Embryonic facial prominence (tissue), 1 donor: ENCODE measurements around the gene TSKU.
"Not testable (repeated sequence)": the region's sequence is repeated elsewhere in the genome, so short reads cannot be mapped to it uniquely, and the experiment has no call there.

ENCODE experiments used
- DNase-seq: peaks from one replicate; pipeline ENCODE4 v3.0.0-alpha.2; 2016; ENCODE audit errors: extremely low spot score

TSKU gene

GRCh38 chr11:76800466-76801200 is 17.5 kb downstream of the TSKU start:
- no peak for DNase-seq

- DNase-seq, result no peak
Observed at GRCh38 chr11:76801225-76801624, 18.1 kb downstream of the TSKU start.

- no peak for DNase-seq
Observed at GRCh38 chr11:76801736-76802135, 18.6 kb downstream of the TSKU start.

- DNase-seq, result no peak
Observed at GRCh38 chr11:76802151-76802550, 19.0 kb downstream of the TSKU start.

GRCh38 chr11:76802621-76803020 is 19.5 kb downstream of the TSKU start:
- DNase-seq, result no peak

GRCh38 chr11:76803023-76803422 is 19.9 kb downstream of the TSKU start:
- no peak for DNase-seq

- no peak for DNase-seq
Observed at GRCh38 chr11:76803811-76804600, 20.9 kb downstream of the TSKU start.

- no peak for DNase-seq
Observed at GRCh38 chr11:76805206-76805913, 22.2 kb downstream of the TSKU start.

- no peak for DNase-seq
Observed at GRCh38 chr11:76806131-76806530, 23.0 kb downstream of the TSKU start.

- no peak for DNase-seq
Observed at GRCh38 chr11:76806608-76807205, 23.6 kb downstream of the TSKU start.

- peak; percentile 82 for DNase-seq
Observed at GRCh38 chr11:76807206-76807875, 24.2 kb downstream of the TSKU start.

- no peak for DNase-seq
Observed at GRCh38 chr11:76808171-76808570, 25.0 kb downstream of the TSKU start.

GRCh38 chr11:76808996-76809395 is 25.8 kb downstream of the TSKU start:
- no peak for DNase-seq

- DNase-seq, result no peak
Observed at GRCh38 chr11:76810151-76810853, 27.1 kb downstream of the TSKU start.

GRCh38 chr11:76811259-76811658 is 28.1 kb downstream of the TSKU start:
- no peak for DNase-seq

GRCh38 chr11:76814414-76814813 is 31.3 kb downstream of the TSKU start:
- no peak for DNase-seq

- DNase-seq, result not testable (repeated sequence)
Observed at GRCh38 chr11:76815678-76816077, 32.5 kb downstream of the TSKU start.

GRCh38 chr11:76820184-76820566 is 37.0 kb downstream of the TSKU start:
- DNase-seq, result no peak

GRCh38 chr11:76821396-76821795 is 38.2 kb downstream of the TSKU start:
- DNase-seq, result not testable (repeated sequence)

- no peak for DNase-seq
Observed at GRCh38 chr11:76822406-76822805, 39.2 kb downstream of the TSKU start.

- DNase-seq, result no peak
Observed at GRCh38 chr11:76823481-76824028, 40.4 kb downstream of the TSKU start.
